Peyer's patch (tissue), 4 donors: ENCODE measurements around the gene GBP1. TPM values are rescaled to one million over a fixed set of nuclear protein-coding genes. Genes with fewer than 3 reads are reported as not detected.
"Not testable (repeated sequence)": the region's sequence is repeated elsewhere in the genome, so short reads cannot be mapped to it uniquely, and the experiment has no call there.

ENCODE experiments used
- DNase-seq, 3 donors: peaks; one replicate each; pipeline ENCODE4 v3.0.0-alpha.2; 2017 to 2019
- H3K27ac ChIP-seq, 4 donors: fragments of 200-600 bp; sonication (generic); one replicate each; pipeline ENCODE4 v1.5.1; 2016 to 2019
- H3K27me3 ChIP-seq, 2 donors: fragments of 200-600 bp; sonication (generic); one replicate each; pipeline ENCODE4 v1.5.1; 2019
- H3K36me3 ChIP-seq, 3 donors: fragments of 200-600 bp; sonication (generic); one replicate each; pipeline ENCODE4 v1.5.1; 2016 to 2019
- H3K4me1 ChIP-seq, 4 donors: fragments of 200-600 bp; sonication (generic); one replicate each; pipeline ENCODE4 v1.5.1; 2016 to 2019
- H3K4me3 ChIP-seq, 4 donors: fragments of 200-600 bp; sonication (generic); 1 replicate in 3 of 4; 2 replicates in 1 of 4; pipeline ENCODE4 v1.5.1; 2016 to 2019; ENCODE audit warnings: mild to moderate bottlenecking in 1 of 4
- H3K9me3 ChIP-seq, 4 donors: fragments of 200-600 bp; sonication (generic); one replicate each; pipeline ENCODE4 v1.5.1; 2016 to 2019; ENCODE audit warnings: mild to moderate bottlenecking in 1 of 4
- POLR2A ChIP-seq, 2 donors: fragments of 450-650 bp; IDR thresholded peaks; one replicate each; pipeline ENCODE4 v1.5.1; 2017; ENCODE audit warnings: antibody characterized with exemption in 2 of 2, mild to moderate bottlenecking in 2 of 2, moderate library complexity in 2 of 2
- total RNA-seq, 4 donors: library from RNA; depleted of rRNA; stranded (reverse); fragments of >200 nt; gene quantifications; one replicate each; pipeline ENCODE4 v1.1.0, GENCODE V29; 2016
- TF ChIP-seq, protein P1 (sequence below), 6 experiments: fragments of 450-650 bp in 4 of 6; fragments of 200-600 bp in 2 of 6; sonication (generic) in 1 of 6; IDR thresholded peaks; one replicate each; pipeline ENCODE4 v1.5.1; 2017 to 2019; ENCODE audit warnings: antibody characterized with exemption in 6 of 6, mild to moderate bottlenecking in 3 of 6, moderate library complexity in 1 of 6

GBP1 gene
- total RNA-seq, 4 donors from 2014 or later: 19.7 to 91.6 (median 26.9) TPM

DNA sequence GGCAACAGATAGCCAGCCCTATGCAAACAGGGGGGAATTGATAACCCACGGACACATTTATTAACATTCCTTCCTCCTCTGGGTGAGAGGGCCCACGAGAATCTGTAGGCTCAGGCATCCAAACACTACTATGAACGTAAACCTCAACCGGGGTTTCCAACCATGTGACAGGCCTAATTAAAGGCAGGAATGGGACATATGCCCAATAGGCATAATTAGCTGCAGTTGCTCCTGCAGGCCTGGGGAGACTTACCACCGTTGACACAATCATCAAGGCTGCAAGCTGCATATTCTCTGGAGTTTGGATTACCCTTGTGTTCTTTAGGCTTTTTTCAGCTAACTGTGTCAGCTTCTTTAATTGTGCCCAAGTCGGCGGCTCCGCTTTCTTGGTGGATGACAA, 22.2 kb upstream of the GBP1 start:
- Histone ChIP-seq H3K4me3 (no peak overlapping the region), H3K4me1 (no peaks in the 10 kb centered on the region), H3K27me3 (no peaks in the 10 kb centered on the region), H3K36me3 (no peaks in the 10 kb centered on the region), H3K27ac (no peak overlapping the region), H3K9me3 (no peaks in the 10 kb centered on the region)
- no peak for DNase-seq
- TF ChIP-seq POLR2A (IDR thresholded peaks at IDR 0.05): no peak
- TF ChIP-seq, protein P1, sequence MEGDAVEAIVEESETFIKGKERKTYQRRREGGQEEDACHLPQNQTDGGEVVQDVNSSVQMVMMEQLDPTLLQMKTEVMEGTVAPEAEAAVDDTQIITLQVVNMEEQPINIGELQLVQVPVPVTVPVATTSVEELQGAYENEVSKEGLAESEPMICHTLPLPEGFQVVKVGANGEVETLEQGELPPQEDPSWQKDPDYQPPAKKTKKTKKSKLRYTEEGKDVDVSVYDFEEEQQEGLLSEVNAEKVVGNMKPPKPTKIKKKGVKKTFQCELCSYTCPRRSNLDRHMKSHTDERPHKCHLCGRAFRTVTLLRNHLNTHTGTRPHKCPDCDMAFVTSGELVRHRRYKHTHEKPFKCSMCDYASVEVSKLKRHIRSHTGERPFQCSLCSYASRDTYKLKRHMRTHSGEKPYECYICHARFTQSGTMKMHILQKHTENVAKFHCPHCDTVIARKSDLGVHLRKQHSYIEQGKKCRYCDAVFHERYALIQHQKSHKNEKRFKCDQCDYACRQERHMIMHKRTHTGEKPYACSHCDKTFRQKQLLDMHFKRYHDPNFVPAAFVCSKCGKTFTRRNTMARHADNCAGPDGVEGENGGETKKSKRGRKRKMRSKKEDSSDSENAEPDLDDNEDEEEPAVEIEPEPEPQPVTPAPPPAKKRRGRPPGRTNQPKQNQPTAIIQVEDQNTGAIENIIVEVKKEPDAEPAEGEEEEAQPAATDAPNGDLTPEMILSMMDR (IDR thresholded peaks at IDR 0.05): no peak

DNA sequence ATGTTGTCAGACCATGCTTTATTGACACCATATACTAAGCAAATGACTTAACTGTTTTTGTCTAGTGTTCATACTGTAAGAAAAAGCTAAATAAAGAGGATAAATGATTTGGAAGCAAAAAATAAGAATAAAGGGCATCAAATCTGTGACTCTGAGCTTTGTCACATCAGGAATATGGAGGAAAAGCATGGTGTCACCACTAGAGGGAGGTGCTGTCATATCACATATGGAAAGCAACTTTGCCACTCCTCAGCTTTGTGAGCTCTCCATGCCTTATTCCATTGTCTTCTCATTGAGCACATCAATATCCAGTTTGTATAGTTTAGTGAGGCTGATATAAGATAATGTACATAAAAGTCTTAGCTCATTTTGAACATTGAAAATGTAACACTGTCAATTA, 20.8 kb upstream of the GBP1 start:
- Histone ChIP-seq H3K27me3 (no peaks in the 10 kb centered on the region), H3K9me3 (no peaks in the 10 kb centered on the region), H3K27ac (no peak overlapping the region), H3K36me3 (no peaks in the 10 kb centered on the region), H3K4me1 (no peaks in the 10 kb centered on the region), H3K4me3 (no peak overlapping the region)
- TF ChIP-seq, protein P1 (IDR thresholded peaks at IDR 0.05): peak in 5 of 6 experiments; percentile 39 to 78 (median 65)
- no peak for TF ChIP-seq POLR2A (IDR thresholded peaks at IDR 0.05)
- peak in 2 of 3 donors; percentile 37 to 62 for DNase-seq

DNA sequence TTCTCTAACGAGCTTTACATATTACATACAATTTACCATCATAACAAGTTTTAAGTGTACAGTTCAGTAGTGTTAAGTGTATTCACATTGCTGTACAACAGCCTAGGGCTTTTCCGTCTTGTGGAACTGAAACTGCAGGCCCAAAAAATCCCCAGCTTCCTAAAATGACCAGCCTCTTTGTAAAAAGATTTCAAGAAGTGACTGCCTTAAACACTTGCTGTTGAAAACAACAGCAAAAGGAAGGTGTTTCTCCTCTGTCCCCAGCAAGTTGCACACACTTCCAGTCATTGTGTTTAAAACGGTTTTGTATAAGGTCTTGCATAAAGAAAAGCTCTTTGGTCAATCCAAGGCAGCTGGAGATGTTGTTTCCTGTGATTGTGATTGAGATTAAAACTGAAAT, 16.0 kb upstream of the GBP1 start:
- no peaks in the 10 kb centered on the region for H3K4me1 ChIP-seq
- no peak for DNase-seq
- H3K27ac ChIP-seq: no peak overlapping the region
- TF ChIP-seq, protein P1 (IDR thresholded peaks at IDR 0.05): no peak
- TF ChIP-seq POLR2A (IDR thresholded peaks at IDR 0.05): no peak
- no peak overlapping the region for H3K4me3 ChIP-seq
- H3K36me3 ChIP-seq: no peaks in the 10 kb centered on the region
- H3K27me3 ChIP-seq: no peaks in the 10 kb centered on the region
- H3K9me3 ChIP-seq: no peaks in the 10 kb centered on the region

DNA sequence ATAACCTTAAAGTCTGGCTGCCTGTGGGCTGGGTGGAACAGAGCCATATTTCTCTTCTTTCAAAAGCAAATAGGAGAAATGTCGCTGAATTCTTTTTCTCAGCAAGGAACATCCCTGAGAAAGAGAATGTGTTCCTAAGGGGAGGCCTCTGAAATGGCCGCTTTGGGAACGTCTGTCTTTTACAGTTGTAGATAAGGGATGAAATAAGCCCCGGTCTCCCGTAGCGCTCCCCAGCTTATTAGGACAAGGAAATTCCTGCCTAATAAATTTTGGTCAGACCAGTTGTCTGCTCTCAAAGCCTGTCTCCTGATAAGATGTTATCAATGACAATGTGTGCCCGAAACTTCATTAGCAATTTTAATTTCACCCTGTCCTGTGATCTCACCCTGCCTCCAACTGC, 15.1 kb upstream of the GBP1 start:
- H3K36me3 ChIP-seq, H3K4me3 ChIP-seq, H3K27ac ChIP-seq, H3K27me3 ChIP-seq, H3K4me1 ChIP-seq, H3K9me3 ChIP-seq, DNase-seq: not testable (repeated sequence)

DNA sequence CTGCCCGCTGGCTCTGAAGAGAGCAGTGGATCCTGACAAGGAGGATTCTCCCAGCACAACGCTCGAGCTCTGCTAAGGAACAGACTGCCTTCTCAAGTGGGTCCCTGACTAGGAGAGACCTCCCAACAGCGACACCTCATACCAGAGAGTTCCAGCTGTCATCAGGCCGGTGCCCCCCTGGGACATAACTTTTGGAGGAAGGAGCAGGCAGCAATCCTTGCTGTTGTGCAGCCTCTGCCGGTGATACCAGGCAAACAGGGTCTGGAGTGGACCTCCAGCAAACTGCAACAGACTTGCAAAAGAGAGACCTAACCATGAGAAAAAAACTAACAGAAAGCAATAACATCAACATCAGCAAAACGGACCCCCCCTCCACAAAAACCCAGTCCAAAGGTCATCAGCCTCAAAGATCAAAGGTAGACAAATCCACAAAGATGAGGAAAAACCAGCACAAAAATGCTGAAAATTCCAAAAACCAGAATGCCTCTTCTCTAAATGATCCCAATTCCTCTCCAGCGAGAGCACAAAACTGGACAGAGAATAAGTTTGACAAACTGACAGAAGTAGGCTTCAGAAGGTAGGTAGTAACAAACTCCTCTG, 7.6 kb upstream of the GBP1 start:
- not testable (repeated sequence) for H3K27me3 ChIP-seq, H3K4me1 ChIP-seq, H3K27ac ChIP-seq

DNA sequence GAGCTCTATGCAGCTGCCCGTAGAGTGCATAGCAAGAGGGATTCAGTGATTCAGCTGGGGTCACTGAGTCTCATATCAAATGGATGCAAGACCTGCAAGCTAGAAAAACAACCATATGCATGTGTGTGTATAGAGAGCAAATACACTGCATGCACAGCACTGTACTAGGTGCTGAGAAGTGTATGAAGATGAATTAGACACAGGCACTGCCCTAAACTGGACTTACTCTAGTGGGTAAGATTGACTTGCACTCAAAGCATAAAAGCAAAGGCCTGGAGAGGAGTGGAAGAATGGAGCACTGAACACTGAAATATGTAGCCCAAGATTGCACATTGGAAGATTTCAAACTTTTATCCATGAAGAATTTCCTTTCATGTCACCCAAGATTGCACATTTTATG, 5.5 kb upstream of the GBP1 start:
- H3K27ac ChIP-seq: peak overlapping the region in 2 of 4 donors; percentile 32 to 44
- H3K4me3 ChIP-seq: peak overlapping the region in 2 of 4 donors; percentile 38 to 43
- TF ChIP-seq POLR2A (IDR thresholded peaks at IDR 0.05): no peak
- TF ChIP-seq, protein P1 (IDR thresholded peaks at IDR 0.05): no peak

More for the DNA sequence above, 7.6 kb upstream of the GBP1 start:
- DNase-seq, H3K9me3 ChIP-seq, H3K36me3 ChIP-seq, H3K4me3 ChIP-seq: not testable (repeated sequence)

DNA sequence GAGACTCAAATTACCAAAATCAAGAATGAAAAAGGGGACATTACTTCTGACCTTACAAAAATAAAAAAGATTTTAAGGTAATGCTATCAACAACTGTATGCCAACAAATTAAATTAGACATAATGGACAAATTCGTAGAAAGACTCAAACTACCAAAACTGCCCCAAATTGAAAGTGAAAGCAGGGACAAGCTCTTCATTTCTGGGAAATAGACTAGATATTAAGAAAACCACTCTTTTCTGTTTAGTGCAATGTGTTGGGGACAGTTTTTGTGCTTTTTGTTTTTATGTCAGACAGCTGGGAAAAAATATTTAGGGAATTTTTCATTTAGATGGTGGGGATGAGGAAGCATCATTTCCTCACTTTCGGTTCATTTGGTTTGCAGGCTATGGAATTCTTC, 4.9 kb upstream of the GBP1 start:
- Histone ChIP-seq H3K4me1 (no peaks in the 10 kb centered on the region), H3K36me3 (no peaks in the 10 kb centered on the region), H3K27ac (peak overlapping the region in 3 of 4 donors; percentile 32 to 44 (median 41)), H3K9me3 (no peaks in the 10 kb centered on the region), H3K27me3 (no peaks in the 10 kb centered on the region), H3K4me3 (peak overlapping the region in 3 of 4 donors; percentile 11 to 43 (median 38))
- no peak for DNase-seq
- TF ChIP-seq, protein P1 (IDR thresholded peaks at IDR 0.05): no peak

More for the DNA sequence above, 5.5 kb upstream of the GBP1 start:
- Histone ChIP-seq H3K9me3 (no peaks in the 10 kb centered on the region), H3K27me3 (no peaks in the 10 kb centered on the region), H3K36me3 (no peaks in the 10 kb centered on the region), H3K4me1 (no peaks in the 10 kb centered on the region)
- no peak for DNase-seq
